ENCODE results near the gene SULT1E1. TPM values are rescaled to one million over a fixed set of nuclear protein-coding genes. Genes with fewer than 3 reads are reported as not detected.

The SULT1E1 gene
- total and polyA plus RNA-seq, 2 of the 8 experiments (the other 6 are each of a cell fraction or from before 2014, with no cell fraction given), result not detected

Other genes with a start within 250 kb of the SULT1E1 start
- gene UGT2A2, start 220.5 kb downstream of the SULT1E1 start, total RNA-seq (2021; fragmentation: NEBNext Ultra II Directional; extraction: Animal tissue kit (Norgen Biotek cat#: 25700)), result not detected in 2 replicates
- not detected in 2 replicates for gene UGT2A2, start 220.5 kb downstream of the SULT1E1 start, polyA plus RNA-seq (2011; rRNA removed)
- 0.19 TPM in 1 of 2 replicates, not detected in the other for gene UGT2A1, start 206.9 kb downstream of the SULT1E1 start, total RNA-seq (2021; fragmentation: NEBNext Ultra II Directional; extraction: Animal tissue kit (Norgen Biotek cat#: 25700))
- not detected in 2 replicates for gene UGT2A1, start 206.9 kb downstream of the SULT1E1 start, polyA plus RNA-seq (2011; rRNA removed)
- gene SULT1B1, start 99.5 kb downstream of the SULT1E1 start, total RNA-seq (2021; fragmentation: NEBNext Ultra II Directional; extraction: Animal tissue kit (Norgen Biotek cat#: 25700)), result not detected in 2 replicates
- gene SULT1B1, start 99.5 kb downstream of the SULT1E1 start, polyA plus RNA-seq (2011; rRNA removed), result not detected in 2 replicates
- not detected in 2 replicates for gene CSN1S1, start 70.9 kb upstream of the SULT1E1 start, total RNA-seq (2021; fragmentation: NEBNext Ultra II Directional; extraction: Animal tissue kit (Norgen Biotek cat#: 25700))
- not detected in 2 replicates for gene CSN1S1, start 70.9 kb upstream of the SULT1E1 start, polyA plus RNA-seq (2011; rRNA removed)
- not detected in 2 replicates for gene CSN2, start 105.6 kb upstream of the SULT1E1 start, total RNA-seq (2021; fragmentation: NEBNext Ultra II Directional; extraction: Animal tissue kit (Norgen Biotek cat#: 25700))
- gene CSN2, start 105.6 kb upstream of the SULT1E1 start, polyA plus RNA-seq (2011; rRNA removed), result not detected in 2 replicates
- gene STATH, start 135.8 kb upstream of the SULT1E1 start, total RNA-seq (2021; fragmentation: NEBNext Ultra II Directional; extraction: Animal tissue kit (Norgen Biotek cat#: 25700)), result not detected in 2 replicates
- not detected in 2 replicates for gene STATH, start 135.8 kb upstream of the SULT1E1 start, polyA plus RNA-seq (2011; rRNA removed)
- gene HTN3, start 168.3 kb upstream of the SULT1E1 start, total RNA-seq (2021; fragmentation: NEBNext Ultra II Directional; extraction: Animal tissue kit (Norgen Biotek cat#: 25700)), result not detected in 2 replicates
- gene HTN3, start 168.3 kb upstream of the SULT1E1 start, polyA plus RNA-seq (2011; rRNA removed), result not detected in 2 replicates
- gene HTN1, start 190.3 kb upstream of the SULT1E1 start, total RNA-seq (2021; fragmentation: NEBNext Ultra II Directional; extraction: Animal tissue kit (Norgen Biotek cat#: 25700)), result not detected in 2 replicates
- not detected in 2 replicates for gene HTN1, start 190.3 kb upstream of the SULT1E1 start, polyA plus RNA-seq (2011; rRNA removed)